BE2C (cell line): ENCODE measurements around the gene TTYH3.

Experiments used
- DNase-seq: peaks from one replicate; pipeline ENCODE4 v3.0.0-alpha.2; 2020
- H3K27me3 ChIP-seq: fragments of 250-450 bp; sonication (Bioruptor Pico); 2 replicates; pipeline ENCODE4 v1.5.1; 2020; ENCODE audit warnings: mild to moderate bottlenecking
- H3K36me3 ChIP-seq: fragments of 250-450 bp; sonication (Bioruptor Pico); 2 replicates; pipeline ENCODE4 v1.5.1; 2020; ENCODE audit warnings: mild to moderate bottlenecking
- H3K4me1 ChIP-seq: fragments of 250-450 bp; sonication (Bioruptor Pico); 2 replicates; pipeline ENCODE4 v1.5.1; 2020
- H3K4me3 ChIP-seq: 2 replicates; pipeline ENCODE4 v1.5.1; 2011; ENCODE audit warnings: low read depth, low read length
- H3K9me3 ChIP-seq: fragments of 250-450 bp; sonication (Bioruptor Pico); 2 replicates; pipeline ENCODE4 v1.5.1; 2020
- TF ChIP-seq, protein P1 (sequence below): IDR thresholded peaks from 2 replicates; pipeline ENCODE4 v1.5.1; 2012; ENCODE audit warnings: mild to moderate bottlenecking, low read depth, low read length

The TTYH3 gene

DNA sequence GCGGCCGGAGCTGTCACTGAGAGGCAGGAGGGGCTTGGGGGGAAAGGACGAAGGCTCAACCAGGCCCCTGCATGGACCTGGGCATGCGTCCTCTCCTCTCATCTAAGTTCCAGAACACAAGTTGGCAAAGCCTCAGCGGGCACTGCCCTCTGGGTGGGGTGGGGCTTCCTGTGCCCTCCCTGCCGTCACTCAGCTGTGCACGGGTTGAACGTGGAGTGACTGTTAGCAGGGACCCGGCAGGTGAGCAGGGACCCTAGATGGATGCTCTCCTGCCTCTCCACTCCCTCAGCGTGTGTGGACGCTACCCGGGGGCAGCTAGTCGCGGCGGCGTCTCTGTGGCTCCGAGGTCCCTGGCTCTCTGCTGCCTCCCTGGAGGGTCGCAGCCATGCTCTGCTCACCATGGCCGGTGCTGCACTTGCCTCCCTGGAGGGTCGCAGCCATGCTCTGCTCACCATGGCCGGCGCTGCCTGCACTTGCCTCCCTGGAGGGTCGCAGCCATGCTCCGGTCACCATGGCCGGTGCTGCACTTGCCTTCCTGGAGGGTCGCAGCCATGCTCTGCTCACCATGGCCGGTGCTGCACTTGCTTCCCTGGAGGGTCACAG, 36.4 kb upstream of the TTYH3 start:
- Histone ChIP-seq H3K36me3 (peaks cover 30% of the 10 kb centered on the region), H3K4me3 (no peak overlapping the region), H3K9me3 (no peaks in the 10 kb centered on the region), H3K4me1 (no peaks in the 10 kb centered on the region), H3K27me3 (no peaks in the 10 kb centered on the region)
- TF ChIP-seq, protein P1, sequence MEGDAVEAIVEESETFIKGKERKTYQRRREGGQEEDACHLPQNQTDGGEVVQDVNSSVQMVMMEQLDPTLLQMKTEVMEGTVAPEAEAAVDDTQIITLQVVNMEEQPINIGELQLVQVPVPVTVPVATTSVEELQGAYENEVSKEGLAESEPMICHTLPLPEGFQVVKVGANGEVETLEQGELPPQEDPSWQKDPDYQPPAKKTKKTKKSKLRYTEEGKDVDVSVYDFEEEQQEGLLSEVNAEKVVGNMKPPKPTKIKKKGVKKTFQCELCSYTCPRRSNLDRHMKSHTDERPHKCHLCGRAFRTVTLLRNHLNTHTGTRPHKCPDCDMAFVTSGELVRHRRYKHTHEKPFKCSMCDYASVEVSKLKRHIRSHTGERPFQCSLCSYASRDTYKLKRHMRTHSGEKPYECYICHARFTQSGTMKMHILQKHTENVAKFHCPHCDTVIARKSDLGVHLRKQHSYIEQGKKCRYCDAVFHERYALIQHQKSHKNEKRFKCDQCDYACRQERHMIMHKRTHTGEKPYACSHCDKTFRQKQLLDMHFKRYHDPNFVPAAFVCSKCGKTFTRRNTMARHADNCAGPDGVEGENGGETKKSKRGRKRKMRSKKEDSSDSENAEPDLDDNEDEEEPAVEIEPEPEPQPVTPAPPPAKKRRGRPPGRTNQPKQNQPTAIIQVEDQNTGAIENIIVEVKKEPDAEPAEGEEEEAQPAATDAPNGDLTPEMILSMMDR, result no peak
- DNase-seq, result no peak

DNA sequence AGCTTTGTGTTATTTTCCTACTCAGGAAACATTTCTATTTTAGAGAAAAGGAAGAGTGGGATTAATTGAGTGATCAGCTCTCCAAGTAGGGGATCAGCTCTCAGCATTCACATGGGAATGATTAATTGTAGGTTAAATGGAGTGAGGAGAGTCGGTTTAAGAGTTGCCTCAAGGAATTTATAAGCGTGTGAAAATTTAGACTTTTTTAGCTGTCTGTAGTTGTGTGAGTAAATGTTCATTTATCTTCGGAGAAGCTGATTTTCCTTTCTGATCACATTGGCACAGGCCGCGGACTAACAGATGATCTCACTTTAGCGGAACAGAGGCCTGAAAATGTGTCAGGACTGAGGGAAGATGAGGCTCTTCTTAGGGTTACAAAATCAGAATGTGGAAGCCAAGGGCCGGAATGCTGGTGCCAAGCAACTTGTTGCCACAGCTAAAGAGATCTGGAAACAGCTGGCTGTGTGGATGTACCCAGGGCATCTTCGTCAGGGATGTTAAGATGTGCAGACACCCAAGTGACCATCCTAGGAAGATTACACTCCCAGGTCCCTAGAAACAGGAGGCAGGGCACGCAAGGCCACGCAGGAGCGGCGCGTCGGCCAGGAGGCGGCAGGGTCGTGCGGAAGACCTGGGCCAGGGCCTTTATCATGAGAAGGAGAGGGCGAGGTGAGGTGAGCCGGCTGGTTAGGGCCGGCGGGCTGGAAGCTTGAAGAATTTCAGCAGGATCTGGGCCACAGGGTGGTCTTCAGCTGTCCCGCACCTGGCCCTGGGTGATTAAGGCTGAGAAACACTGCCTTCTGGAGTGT, 35.1 kb upstream of the TTYH3 start:
- TF ChIP-seq, protein P1, result no peak
- DNase-seq, result no peak
- peaks cover 29% of the 10 kb centered on the region for H3K36me3 ChIP-seq
- no peaks in the 10 kb centered on the region for H3K27me3 ChIP-seq
- H3K4me3 ChIP-seq, result no peak overlapping the region
- no peaks in the 10 kb centered on the region for H3K9me3 ChIP-seq
- H3K4me1 ChIP-seq, result no peaks in the 10 kb centered on the region

DNA sequence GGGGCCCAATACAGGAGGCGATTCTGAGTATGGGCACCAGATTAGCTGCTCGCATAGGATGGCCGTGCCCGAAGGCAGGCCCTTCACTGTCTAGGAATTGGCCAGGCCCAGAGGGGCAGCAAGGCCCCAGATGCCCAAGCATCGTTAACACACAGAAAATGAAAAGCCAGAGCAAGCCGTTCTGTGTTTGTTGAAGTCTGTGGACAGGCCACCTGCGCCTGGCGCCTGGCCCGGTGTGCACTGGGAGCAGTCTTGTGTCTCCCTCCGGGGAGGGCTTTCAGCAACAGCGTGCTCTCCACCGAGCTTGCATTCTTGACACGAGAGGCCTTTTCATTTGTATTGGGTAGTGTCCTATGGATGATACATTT, 34.5 kb upstream of the TTYH3 start:
- Histone ChIP-seq H3K9me3 (no peaks in the 10 kb centered on the region), H3K36me3 (peaks cover 29% of the 10 kb centered on the region), H3K27me3 (no peaks in the 10 kb centered on the region), H3K4me1 (no peaks in the 10 kb centered on the region), H3K4me3 (no peak overlapping the region)
- no peak for DNase-seq
- TF ChIP-seq, protein P1, result no peak

DNA sequence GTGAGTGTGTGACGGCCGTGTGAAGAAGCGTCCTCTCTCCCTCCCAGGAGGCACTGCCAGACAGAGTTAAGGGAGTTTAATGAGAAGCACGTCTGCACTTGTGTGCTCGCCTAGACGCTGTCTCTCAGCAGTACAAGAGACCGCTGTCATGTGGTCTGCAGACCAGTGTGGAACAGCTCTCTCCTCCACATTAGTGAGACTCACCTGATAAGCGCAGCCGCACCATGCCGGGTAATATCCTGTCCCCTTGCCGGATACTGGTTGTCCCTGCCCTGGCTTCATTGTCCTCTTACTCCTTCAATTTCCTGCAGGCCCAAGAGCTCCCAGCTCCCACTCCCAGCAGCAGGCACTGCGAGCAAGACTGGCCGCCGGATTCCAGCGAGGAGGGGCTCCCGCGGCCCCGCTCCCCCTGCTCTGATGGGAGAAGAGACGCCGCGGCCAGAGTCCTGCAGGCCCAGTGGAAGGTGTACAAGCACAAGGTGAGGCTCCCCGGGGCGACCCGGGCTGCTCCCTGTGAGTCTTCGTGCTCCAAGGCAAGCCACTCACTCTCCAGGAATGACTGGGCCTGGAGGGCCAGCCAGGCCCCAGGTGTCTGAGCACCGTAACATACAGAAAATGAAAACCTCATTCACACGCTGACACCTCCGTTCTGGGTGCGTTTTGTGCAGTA, 33.5 kb upstream of the TTYH3 start:
- DNase-seq, result no peak
- peaks cover 26% of the 10 kb centered on the region for H3K36me3 ChIP-seq
- no peaks in the 10 kb centered on the region for H3K4me1 ChIP-seq
- H3K4me3 ChIP-seq, result no peak overlapping the region
- no peaks in the 10 kb centered on the region for H3K27me3 ChIP-seq
- H3K9me3 ChIP-seq, result no peaks in the 10 kb centered on the region
- TF ChIP-seq, protein P1, result no peak

DNA sequence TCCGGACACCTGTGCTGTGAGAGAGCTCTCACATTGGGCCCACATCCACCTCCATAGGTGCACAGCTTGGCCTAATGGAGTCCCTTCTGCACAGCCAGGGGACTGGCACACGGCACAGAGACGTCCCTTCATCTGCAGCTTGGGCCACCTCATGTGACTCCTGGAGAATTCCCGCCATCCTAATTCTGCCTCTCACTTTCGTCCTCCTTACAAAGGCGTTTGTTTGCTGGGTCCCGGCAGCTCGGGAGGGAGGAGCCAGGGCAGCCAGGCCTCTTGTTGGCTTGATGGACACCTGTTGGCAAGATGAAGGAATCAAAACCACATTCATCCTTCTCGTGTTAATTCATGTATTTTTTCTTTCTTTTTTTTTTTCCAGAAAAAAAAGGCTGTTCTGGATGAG, 30.7 kb upstream of the TTYH3 start:
- Histone ChIP-seq H3K36me3 (peaks cover 15% of the 10 kb centered on the region), H3K4me3 (no peak overlapping the region), H3K9me3 (no peaks in the 10 kb centered on the region), H3K27me3 (no peaks in the 10 kb centered on the region), H3K4me1 (peaks cover 4% of the 10 kb centered on the region)
- TF ChIP-seq, protein P1, result no peak
- no peak for DNase-seq

DNA sequence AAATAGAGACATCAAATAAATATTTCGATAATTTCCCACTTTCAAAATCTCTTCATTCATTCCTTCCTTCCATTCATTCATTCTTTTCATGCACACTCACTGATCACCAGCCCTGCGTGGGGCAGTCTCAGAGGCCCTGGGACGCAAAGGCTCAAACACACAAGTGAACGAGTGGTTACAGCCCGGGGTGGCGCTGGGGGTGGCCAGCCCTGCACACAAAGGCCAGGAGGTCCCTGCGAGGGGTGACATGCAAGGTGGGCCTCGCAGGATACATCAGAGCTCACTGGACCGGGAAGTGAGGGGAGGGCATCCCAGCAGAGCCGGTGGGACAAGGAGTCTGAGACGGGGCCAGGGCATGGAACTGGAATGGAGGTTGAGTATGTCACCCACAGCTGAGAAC, 29.9 kb upstream of the TTYH3 start:
- Histone ChIP-seq H3K27me3 (no peaks in the 10 kb centered on the region), H3K9me3 (no peaks in the 10 kb centered on the region), H3K4me3 (no peak overlapping the region), H3K4me1 (peaks cover 12% of the 10 kb centered on the region), H3K36me3 (peaks cover 15% of the 10 kb centered on the region)
- TF ChIP-seq, protein P1, result no peak
- DNase-seq, result no peak
